NCI-H748 (cell line): ENCODE measurements around the gene TMEM185B.
"Not testable (repeated sequence)": the region's sequence is repeated elsewhere in the genome, so short reads cannot be mapped to it uniquely, and the experiment has no call there.

Experiments
- DNase-seq: peaks from one replicate; lab custom pipeline; 2025; ENCODE audit not compliant: unreplicated experiment; lab: John Stamatoyannopoulos, UW

TMEM185B gene

GRCh38 chr2:120235158-120235557, 12.0 kb upstream of the TMEM185B start:
- DNase-seq, result not testable (repeated sequence)

GRCh38 chr2:120233292-120233691, 10.1 kb upstream of the TMEM185B start:
- no peak for DNase-seq

- DNase-seq, result no peak
Observed at GRCh38 chr2:120231974-120232635, 8.9 kb upstream of the TMEM185B start.

GRCh38 chr2:120231564-120231973, 8.4 kb upstream of the TMEM185B start:
- DNase-seq, result no peak

GRCh38 chr2:120230515-120231471, 7.6 kb upstream of the TMEM185B start:
- no peak for DNase-seq

- DNase-seq, result no peak
Observed at GRCh38 chr2:120229341-120229740, 6.1 kb upstream of the TMEM185B start.

- no peak for DNase-seq
Observed at GRCh38 chr2:120228503-120228902, 5.3 kb upstream of the TMEM185B start.

- DNase-seq, result no peak
Observed at GRCh38 chr2:120227111-120227991, 4.2 kb upstream of the TMEM185B start.

- no peak for DNase-seq
Observed at GRCh38 chr2:120226316-120226715, 3.1 kb upstream of the TMEM185B start.

- DNase-seq, result no peak
Observed at GRCh38 chr2:120225549-120226065, 2.4 kb upstream of the TMEM185B start.

- peak; percentile 81 for DNase-seq
Observed at GRCh38 chr2:120224735-120225548, 1.7 kb upstream of the TMEM185B start.

- DNase-seq, result no peak
Observed at GRCh38 chr2:120224256-120224655, 1.1 kb upstream of the TMEM185B start.

- no peak for DNase-seq
Observed at GRCh38 chr2:120222186-120223033, 790 bp downstream of the TMEM185B start.

- DNase-seq, result no peak
Observed at GRCh38 chr2:120221616-120222015, 1.6 kb downstream of the TMEM185B start.

- DNase-seq, result no peak
Observed at GRCh38 chr2:120220756-120221155, 2.4 kb downstream of the TMEM185B start.

- no peak for DNase-seq
Observed at GRCh38 chr2:120219766-120220165, 3.4 kb downstream of the TMEM185B start.

GRCh38 chr2:120219291-120219690, 3.9 kb downstream of the TMEM185B start:
- no peak for DNase-seq

- DNase-seq, result no peak
Observed at GRCh38 chr2:120218181-120218580, 5.0 kb downstream of the TMEM185B start.

GRCh38 chr2:120210270-120210693, 12.9 kb downstream of the TMEM185B start:
- DNase-seq, result no peak
